HG03439 (cell line): ENCODE measurements around the gene PTPRG.

ENCODE experiments used
- ATAC-seq: cut with Tn5 transposase; IDR thresholded peaks from one replicate; pipeline ENCODE4 v1.9.1; 2021; ENCODE audit warnings: mild to moderate bottlenecking, moderate library complexity; ENCODE audit not compliant: unreplicated experiment

The PTPRG gene

DNA sequence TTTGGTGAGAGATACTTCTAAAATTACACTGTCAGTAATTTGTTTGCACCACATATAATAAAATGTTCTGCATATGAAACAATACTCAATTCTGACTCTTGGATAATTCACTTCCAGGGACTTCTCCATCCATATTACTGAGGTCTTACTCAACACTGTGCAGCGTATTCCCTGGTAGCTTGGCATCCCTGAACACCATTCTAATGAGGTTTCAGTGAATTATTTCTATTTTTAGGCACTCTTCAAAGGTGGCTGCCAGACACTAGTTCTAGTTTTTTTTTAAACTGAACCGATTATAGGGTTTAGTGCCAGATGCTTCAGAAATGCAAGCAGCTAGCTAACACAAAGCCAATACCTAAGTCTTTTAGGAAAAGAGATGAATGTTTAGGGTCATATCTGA lies 528.7 kb downstream of the PTPRG start:
- no peak for ATAC-seq

DNA sequence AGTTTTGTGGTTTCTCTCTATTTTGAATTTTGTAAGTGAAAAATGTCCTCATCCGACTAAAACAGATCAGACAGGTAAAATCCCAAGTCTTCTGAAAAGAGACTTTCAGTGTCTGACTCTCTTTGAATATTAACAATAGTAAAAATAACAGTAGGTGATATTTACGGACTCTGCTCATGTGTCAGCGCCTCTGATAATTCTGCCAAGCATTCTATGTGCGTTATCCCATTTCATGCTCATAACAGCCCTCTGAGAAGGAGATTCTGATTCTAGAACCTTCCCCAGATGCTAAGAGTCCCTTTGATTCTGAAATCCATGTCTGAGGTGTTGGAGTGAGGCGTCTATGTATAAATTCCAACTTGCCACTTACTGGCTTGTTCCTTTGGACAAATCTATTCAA lies 529.1 kb downstream of the PTPRG start:
- ATAC-seq = no peak

DNA sequence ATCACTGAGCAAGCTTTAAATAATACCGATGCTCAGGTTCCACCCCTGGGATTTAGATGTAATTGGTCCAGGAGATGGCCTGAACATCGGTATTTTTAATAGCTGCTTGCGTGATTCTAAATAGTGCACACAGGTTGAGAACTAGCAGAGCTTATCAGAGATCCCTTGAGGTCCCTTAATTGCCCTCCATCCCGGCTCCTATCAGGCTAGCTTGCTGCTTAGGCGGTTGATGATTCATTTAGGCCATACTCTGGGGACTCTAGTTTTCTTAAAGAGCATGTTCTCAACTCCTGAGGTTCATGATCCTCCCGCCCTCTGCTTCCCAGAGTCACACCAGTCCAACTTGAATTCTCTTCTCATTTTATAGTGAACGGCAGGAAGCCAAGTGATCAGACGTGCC lies 531.7 kb downstream of the PTPRG start:
- ATAC-seq = no peak

DNA sequence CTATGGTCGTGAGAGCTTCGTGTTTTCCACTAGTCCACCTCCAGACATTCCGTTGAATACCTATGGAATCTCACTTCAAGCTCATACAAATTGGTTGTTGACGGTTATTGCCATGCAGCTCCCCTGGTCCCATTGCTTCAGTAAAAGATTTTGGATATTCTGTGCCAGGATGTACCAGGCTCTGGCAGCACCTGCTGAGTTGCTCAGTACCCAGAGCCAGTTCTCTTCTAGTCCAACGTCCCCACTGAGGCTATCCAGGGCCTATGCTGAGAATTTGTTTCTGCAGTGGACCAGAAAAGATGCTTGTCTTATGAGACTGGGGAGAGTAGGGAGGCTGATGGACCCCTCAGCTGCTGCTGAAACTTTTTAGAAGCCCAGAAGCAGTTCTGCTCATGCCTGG lies 533.1 kb downstream of the PTPRG start:
- no peak for ATAC-seq

DNA sequence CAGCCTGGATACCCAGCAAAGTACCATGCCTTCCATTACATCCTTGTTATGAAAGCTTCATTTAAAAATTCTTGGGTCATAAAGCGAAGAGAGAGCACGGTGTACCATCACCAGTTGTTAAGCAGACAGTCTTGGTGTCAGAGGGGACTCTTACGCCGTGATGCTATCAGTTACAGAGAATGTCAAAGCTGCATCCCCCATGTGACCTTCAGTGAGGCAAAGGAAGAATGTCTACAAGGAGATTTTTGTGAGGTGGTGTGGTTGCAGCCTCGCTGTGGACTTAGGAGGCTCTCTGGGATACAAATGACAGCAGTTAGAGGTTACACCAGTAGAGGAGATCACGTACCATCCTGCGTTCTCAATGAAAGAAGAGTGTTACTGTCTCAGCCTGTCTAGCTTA lies 533.7 kb downstream of the PTPRG start:
- ATAC-seq = no peak

DNA sequence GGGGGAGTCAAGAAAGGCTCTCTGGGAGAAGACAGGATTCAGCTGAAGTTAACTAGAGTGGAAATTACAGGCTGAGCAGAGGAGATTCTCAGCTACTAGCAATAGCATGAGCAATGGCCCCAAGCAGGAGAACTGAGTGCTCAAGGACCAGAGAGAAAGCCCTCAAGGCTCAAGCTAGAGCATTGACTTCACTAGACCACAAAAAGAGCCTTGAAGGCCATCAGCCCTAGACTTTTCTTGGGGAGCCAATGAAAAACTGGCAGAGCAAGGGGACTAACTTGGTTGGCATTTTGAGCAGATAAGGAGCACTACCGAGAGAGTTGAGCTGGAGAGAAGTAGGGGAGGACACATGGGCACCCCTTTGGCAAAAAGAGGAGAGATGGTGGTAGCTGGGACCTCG lies 534.4 kb downstream of the PTPRG start:
- no peak for ATAC-seq

DNA sequence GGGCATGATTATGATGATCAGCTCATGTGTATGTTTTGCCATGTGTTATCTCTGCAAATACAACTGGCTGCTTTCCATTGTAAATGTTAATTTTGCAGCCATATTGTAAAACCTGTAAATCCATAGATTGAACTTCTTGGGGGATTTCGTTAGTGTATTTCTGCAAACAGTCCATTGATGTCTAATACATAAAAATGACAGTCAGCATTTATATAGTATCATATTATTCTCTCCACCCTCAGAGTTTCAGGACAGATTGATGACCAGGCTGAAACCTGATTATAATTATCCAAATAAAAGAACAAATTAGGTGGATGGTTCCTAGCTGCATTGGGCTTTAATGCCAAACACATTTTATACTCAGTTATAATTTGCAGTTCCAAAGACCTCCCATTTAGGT lies 535.1 kb downstream of the PTPRG start:
- no peak for ATAC-seq

DNA sequence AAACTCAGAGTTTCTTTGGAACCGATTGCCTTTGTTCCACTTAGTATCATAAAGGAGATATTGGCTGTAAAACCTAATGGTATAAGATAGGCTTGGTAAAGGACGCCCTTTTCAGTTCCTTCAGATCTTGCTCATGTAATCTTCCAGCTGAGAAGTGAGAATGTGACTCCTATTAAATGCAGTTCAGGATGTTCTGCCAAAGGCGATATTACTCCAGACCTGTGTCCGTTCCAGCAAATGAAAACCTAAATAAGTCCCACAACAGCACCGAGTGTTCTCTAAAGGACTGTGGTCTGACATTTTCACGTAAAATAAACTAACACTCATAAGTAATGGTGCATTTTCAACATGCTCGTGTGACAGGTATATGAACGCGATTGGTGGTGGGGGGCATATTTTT lies 535.8 kb downstream of the PTPRG start:
- ATAC-seq = no peak

DNA sequence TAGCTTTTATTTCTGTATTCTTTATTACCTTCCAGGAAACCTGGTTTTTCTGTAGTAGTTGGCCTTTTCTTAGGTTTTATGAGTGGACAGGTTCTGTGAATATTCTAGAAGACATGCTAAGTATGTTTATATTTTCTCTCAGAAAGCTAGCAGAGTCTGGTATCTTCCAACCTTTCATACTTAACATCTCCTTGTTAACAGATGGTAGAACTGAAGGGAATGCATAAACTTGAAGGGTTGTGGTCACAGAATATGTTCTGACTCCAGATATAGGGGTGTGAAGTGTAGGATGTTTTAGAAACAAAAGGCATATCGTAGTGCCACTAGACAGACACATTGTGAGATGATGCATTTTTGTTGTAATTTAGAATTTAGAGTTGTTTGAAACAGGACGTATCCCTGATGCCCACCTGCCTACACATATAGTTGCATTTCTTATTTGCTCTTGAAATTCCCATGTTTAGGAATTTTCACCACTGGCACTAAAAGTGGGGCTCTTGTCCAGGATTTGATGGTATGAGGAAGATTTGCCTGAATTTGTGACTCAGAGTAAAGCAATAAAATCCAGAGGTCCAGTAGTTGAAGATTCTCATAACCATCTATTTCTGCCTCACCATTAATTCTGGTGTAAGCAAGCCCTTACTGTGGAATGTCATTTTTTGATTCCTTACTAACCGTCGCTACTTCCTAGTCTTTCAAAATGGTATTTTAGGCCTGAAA lies 537.4 kb downstream of the PTPRG start:
- no peak for ATAC-seq

DNA sequence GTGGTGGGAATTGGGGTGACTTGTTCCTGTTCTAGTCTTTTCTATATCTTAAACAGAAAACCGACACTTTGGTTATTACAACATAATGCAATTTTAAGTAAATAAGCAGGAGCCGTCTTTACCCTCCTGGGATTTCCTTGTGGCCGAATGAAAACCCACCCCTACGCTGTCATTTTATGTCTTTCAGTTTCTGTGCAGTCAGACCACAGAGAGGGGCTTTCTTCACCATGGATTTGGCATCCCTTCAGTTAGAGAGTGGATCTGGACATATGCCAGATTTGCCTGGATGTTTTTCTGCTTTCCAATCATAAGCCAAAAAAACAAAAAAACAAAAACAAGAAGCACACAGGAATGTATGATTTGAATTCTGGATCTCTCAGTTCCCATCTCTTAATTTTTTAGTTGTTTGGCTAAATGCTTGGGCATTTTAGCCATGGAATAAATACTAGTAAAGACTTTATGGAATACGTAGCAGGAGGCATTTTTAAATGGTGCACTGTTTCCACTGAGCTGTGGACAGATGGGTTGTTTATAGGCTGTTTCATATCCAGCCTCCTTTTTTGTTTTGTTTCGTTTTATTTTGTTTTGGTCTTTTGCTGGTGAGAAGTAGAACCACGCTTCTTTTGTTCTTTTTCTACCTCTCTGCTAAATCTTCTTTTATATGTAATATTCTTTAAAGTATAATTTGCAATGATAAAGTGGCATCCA lies 539.1 kb downstream of the PTPRG start:
- ATAC-seq = no peak

DNA sequence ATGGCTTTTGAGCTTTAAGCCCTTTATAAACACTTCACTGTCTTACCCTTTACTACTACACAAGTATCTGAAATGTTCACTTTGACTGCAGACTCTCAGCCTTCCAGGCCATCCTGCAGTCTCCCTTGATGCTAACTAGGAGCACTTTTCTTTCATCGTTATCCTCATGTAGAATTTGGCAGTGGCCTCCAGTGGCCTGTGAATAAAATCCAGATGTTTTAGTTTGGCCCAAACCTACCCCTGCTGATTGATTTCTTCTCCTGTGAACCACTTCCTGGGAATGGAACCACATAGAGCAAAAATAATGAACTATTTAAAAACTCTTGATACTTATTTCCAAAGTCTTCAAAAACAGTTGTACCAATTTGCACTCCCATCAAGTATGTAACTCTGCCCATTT lies 540.1 kb downstream of the PTPRG start:
- ATAC-seq = no peak

DNA sequence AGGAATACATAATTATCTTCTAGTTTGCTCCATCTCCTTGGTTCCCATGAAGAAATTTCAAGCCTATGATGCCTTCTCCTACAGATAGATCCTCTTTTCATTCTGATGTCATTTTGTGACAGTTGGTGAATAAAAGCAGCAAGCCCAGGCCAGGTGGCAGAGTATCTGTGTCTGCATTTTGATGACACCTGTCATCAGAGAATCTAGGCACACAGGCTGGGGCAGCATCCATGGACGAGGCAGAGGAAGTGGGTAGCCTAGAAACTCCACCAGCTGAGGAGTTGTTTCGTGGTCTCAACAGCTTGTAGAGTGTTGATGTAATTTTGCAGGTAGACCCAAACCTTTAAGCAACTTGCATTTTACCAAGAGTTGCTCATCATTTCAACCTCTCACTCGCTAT lies 542.2 kb downstream of the PTPRG start:
- ATAC-seq = no peak

DNA sequence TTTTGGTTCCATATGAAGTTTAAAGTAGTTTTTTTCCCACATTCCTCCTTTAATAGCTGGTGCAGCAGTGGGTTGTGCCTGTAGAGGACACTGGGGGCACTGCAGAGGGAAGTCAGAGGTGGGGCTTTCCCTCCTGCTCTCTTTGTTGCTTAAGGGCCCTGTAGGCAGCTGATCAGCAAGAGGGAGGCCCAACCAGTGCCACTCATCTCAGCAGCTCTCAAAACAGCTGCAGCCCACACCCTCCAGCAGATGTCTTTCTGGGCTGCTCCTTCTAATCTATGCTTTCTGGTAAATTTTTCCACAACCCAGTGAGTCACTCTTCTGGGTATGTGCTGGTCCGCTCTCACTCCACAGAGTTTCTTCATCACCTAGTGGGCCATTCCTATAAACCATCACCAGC lies 548.2 kb downstream of the PTPRG start:
- no peak for ATAC-seq

DNA sequence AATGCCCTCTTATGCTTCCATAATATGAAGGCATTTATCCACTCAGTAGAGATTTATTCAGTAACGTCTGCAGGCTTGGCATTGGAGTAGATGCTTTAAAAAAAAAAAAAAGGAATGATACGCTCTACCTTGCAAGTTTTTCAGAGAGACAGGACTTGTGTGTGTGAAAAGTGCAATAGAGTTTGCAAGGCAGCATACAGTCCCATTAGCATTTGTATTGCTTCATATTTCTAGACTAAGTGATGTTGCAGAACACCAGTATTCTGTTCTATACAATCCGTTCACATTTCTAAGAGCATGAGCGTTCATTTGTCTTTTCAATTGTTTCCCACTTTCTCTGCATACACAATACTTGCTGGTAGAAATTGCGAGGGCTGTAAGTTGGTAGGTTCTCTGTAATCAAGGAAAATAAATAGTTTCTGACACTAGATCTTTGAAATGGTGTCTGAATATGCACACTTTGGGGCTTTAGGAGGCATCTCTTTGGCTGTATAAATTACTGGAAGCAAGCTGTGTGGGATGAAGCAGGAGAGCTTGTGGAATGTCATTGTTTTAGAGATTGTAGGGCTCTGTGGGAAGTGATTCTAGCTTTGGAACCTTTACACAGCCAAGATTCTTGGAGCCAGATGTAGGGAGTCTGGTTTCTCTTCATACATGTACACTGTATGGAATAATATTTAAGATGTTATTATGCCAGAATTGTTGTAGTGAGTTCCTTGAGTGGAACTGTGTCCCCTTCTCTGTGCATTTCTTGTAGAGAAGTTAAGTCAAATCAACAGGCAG lies 549.3 kb downstream of the PTPRG start:
- ATAC-seq = no peak

DNA sequence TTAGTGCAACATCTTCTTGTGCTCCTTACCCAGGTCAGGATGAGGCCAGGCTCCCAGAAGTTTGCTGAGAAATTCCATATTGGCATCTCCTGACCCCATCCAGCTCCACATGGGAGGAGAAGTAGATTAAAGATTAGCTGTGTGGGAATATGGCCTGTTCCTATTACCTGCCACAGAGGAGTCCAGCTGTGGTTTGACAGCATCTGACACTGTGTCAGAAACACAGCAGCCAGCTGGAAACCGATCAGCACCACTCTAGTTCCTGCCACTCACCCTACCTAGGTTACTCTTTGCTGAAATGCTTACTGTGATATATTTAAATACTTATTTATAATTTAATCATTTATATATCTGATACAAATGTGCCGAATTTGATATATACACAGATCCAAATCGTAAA lies 551.7 kb downstream of the PTPRG start:
- no peak for ATAC-seq

DNA sequence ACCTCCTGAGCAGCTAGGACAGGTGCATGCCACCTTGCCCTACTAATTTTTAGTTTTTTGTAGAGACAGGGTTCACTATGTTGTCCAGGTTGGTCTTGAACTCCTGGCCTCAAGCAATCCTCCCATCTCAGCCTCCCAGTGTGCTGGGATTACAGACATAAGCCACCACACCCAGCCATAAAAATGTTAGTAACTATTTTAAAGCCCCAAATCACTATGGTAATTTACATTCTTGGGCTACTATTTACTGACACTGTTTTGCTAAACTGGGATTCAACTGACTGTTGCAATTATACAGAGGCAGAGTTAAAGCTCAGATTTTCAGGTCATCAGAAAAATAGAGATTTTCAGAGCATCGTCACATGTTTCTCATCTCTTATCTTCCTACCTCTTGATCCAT lies 553.4 kb downstream of the PTPRG start:
- ATAC-seq = no peak

DNA sequence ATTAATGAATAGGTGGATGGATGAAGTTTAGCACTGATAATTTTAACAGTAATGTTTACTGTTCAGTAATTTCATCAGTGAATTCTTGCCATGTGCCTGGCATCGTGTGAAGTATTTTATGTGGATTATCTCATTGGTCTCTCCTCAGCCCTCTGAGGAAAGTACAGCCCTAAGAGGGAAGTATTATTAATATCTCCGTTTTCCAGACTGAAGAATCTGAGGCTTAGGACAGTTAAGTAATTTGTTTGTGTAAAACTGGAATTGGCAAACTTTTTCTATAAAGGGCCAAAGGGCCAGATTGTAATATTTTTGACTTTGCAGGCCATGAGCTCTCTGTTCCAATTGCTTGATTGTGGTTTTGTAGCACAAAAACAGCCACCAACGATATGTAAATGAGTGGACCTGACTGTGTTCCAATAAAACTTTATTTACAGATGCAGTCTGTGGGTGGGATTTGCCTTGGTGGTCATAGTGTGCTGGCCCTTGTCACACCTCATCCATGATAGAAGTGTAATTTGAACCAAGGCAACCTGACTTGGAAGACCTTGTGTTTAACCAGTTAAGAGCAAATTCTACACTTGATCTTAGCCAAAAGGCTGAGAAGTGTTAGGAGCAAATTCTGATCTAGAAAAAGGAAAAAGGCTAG lies 556.7 kb downstream of the PTPRG start:
- ATAC-seq = no peak

DNA sequence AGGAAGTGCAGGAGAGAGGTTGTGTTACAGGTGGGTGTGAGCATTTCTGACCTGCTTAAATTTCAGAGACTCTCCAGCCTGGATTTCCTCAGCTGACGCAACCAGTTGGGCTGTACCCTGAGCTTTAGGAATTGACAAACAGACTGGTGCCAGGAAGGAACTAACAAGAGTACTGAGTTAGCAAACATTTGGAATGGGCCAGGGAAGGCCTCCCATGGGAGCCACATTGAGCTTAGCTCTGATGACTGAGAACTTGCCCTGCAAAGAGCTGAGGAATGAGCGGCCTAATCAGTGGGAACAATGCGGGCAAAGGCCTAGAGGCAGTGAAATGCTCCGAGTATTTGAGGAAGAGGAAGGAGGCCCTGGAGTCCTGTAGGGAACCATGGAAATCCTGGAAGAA lies 557.8 kb downstream of the PTPRG start:
- no peak for ATAC-seq

DNA sequence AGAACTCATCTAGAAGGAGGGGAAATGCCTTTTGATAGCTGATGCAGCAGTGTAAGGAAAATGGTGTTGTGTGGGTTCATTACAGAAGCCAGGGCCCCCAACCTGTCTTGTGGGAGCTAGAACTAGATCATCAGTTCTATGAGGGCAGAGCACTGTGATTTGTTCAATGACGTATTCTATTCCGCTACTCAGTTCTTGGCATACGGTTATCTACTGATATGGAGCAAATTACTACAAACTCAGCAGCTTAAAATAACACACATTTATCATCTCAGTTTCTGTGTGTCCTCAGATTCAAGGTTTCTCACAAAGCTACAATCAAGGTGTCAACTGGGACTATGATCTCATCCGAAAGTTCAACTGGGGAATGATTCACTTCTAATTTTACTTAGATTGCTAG lies 561.4 kb downstream of the PTPRG start:
- ATAC-seq = no peak

DNA sequence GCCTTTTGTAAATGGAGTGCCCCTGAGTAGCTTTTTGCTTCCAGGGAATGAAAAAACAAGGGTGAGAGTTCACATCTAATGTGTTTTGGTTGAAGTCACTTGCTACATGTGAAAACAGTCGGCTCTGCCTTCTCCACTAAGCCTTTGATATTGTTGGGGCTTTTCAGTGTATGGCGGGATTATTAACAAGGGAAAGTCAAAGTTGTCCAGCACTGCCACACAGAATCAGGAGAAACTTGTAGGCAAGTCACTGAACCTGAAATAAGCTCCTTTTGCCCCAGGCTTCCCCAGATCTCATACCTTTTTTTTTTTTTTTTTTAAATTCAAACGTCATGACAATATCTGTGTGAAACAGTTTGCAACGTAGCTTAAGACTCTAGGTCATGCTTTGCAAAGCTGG lies 564.0 kb downstream of the PTPRG start:
- no peak for ATAC-seq

DNA sequence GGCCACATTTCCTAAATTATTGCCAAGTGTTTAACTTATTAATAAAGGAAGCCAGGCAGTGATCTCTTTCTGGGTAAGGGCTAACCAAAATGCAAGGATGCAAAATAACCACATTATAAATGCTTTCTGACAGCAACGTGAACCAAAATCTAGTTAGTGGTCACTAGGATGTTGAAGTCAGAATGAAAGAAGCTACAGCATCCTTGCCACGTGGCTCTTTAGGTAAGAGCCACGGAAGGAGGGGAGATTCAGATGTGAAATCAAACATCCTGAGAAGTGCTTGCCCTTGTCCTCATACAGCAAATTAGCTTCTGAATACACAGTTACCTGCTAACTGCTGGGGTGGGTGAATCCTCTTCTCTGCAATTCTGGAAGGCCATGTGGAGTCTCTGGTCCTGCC lies 565.7 kb downstream of the PTPRG start:
- ATAC-seq = no peak

DNA sequence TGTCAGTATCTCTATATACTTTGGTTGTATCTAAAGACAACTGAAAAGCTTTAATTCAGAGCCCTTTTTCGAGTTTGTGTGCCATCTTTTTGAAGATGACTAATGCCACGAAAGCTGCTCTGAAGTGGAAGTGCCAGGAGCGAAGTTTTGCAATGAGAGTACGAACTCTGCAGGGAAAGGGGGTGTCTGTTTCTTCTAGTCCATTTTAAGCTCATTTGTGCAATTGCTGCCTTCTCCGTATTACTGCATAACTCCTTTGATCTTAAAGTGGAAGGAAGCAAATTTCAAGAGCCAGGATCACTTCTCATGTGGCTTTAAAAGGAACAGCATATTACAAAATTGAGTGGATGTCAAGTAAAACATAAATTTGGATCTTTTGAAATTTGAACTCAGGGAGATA lies 566.7 kb downstream of the PTPRG start:
- ATAC-seq = no peak
